Measurements from ENCODE around the gene NKTR. TPM values are rescaled to one million over a fixed set of nuclear protein-coding genes. Genes with fewer than 3 reads are reported as not detected.

NKTR gene
- total RNA-seq, 1 experiment from 2014 or later = 79.8 TPM

DNA sequence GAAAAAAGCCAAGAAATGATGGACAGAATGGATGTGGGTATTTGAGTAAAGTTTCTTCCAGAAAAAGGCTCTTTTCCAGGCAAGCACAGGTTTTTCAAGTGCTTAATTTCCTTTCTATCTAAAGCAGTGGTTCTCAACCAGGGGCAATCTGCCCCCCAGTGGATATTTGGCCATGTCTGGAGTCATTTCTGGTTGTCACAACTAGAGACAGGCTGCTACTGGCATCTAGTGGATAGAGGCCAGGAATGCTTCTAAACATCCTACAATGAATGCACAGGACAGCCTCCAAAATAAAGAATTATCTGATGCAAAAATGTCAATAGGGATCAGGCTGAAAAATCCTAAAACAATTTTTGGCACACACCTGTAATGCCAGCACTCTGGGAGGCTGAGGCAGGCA is 42.6 kb upstream of the NKTR start:
- H3K36me3 Mint-ChIP-seq (ENCODE audit: insufficient read depth in 1 of 3, low read depth in 3 of 3) = peaks cover 36 to 64% (median 63%) of the 10 kb centered on the region in 3 experiments

More for the DNA sequence above, 42.6 kb upstream of the NKTR start:
- H2BK12ac ChIP-seq (ENCODE audit: insufficient read length, low read depth, low read length) = no peak overlapping the region
- no peak overlapping the region for H2AK5ac ChIP-seq (ENCODE audit: insufficient read length, low read length)
- no peak overlapping the region for H2BK120ac ChIP-seq (ENCODE audit: low read depth, low read length, poor library complexity, severe bottlenecking)
- no peak overlapping the region for H4K5ac ChIP-seq (ENCODE audit: insufficient read length, low read depth, low read length)
- TF ChIP-seq, protein P1, sequence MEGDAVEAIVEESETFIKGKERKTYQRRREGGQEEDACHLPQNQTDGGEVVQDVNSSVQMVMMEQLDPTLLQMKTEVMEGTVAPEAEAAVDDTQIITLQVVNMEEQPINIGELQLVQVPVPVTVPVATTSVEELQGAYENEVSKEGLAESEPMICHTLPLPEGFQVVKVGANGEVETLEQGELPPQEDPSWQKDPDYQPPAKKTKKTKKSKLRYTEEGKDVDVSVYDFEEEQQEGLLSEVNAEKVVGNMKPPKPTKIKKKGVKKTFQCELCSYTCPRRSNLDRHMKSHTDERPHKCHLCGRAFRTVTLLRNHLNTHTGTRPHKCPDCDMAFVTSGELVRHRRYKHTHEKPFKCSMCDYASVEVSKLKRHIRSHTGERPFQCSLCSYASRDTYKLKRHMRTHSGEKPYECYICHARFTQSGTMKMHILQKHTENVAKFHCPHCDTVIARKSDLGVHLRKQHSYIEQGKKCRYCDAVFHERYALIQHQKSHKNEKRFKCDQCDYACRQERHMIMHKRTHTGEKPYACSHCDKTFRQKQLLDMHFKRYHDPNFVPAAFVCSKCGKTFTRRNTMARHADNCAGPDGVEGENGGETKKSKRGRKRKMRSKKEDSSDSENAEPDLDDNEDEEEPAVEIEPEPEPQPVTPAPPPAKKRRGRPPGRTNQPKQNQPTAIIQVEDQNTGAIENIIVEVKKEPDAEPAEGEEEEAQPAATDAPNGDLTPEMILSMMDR (conservative IDR thresholded peaks at IDR 0.05) = peak; percentile 42; the same call in 2 of the 3 replicates
- H3K27me3 Mint-ChIP-seq (ENCODE audit: low read depth) = no peaks in the 10 kb centered on the region
- no peak overlapping the region for H3K56ac ChIP-seq (ENCODE audit: insufficient read length, low read depth, low read length)
- no peak overlapping the region for H2BK5ac ChIP-seq (ENCODE audit: insufficient read length, low read length)
- no peaks in the 10 kb centered on the region for H3K9me3 Mint-ChIP-seq
- H2BK20ac ChIP-seq (ENCODE audit: low read depth, low read length, poor library complexity, severe bottlenecking) = no peak overlapping the region
- DNase-seq = no peak
- no peak overlapping the region for H3K4me3 Mint-ChIP-seq
- no peak overlapping the region for H4K91ac ChIP-seq (ENCODE audit: insufficient read length, low read depth, low read length)
- no peak overlapping the region for H3K9ac ChIP-seq (ENCODE audit: extremely low read depth, insufficient read length, low read length)
- H3K79me2 ChIP-seq (ENCODE audit: insufficient read depth, low read length) = no peaks in the 10 kb centered on the region
- H3K4ac ChIP-seq (ENCODE audit: low read depth, low read length) = no peak overlapping the region
- no peak overlapping the region for H3T11ph ChIP-seq (ENCODE audit: low read length)
- H2AFZ ChIP-seq (ENCODE audit: low read length) = no peak overlapping the region
- H3K4me1 ChIP-seq (ENCODE audit: insufficient read depth, low read length) = no peaks in the 10 kb centered on the region
- no peak overlapping the region for H3K23ac ChIP-seq (ENCODE audit: insufficient read length, low read depth, low read length)
- H3K14ac ChIP-seq (ENCODE audit: insufficient read depth, low read length) = no peak overlapping the region
- no peak overlapping the region for H3K18ac ChIP-seq (ENCODE audit: insufficient read length, low read depth, low read length)
- H3K27ac ChIP-seq (ENCODE audit: insufficient read length, low read depth, low read length) = no peak overlapping the region
- no peak overlapping the region for H3K4me2 ChIP-seq (ENCODE audit: insufficient read depth, insufficient read length, low read length)
- H2BK15ac ChIP-seq (ENCODE audit: low read depth, low read length) = no peak overlapping the region
- H3K4me1 Mint-ChIP-seq = no peaks in the 10 kb centered on the region
- H3K79me1 ChIP-seq (ENCODE audit: insufficient read depth, low read depth, low read length, poor library complexity, severe bottlenecking) = no peaks in the 10 kb centered on the region
- H4K20me1 ChIP-seq (ENCODE audit: control insufficient read depth, insufficient read depth, insufficient read length) = no peaks in the 10 kb centered on the region
- no peaks in the 10 kb centered on the region for H3K23me2 ChIP-seq (ENCODE audit: insufficient read length, low read depth, low read length, poor library complexity, severe bottlenecking)
- H3K27ac Mint-ChIP-seq = no peak overlapping the region
- H4K8ac ChIP-seq (replicated peaks; ENCODE audit: insufficient read length, low read depth, low read length) = no peak overlapping the region
- no peaks in the 10 kb centered on the region for H3K27me3 ChIP-seq (ENCODE audit: insufficient read depth, low read length)
- H3K9me3 ChIP-seq (ENCODE audit: control insufficient read depth, low read depth, low read length) = no peaks in the 10 kb centered on the region

All from H9 (cell line).